ENCODE data around the gene GRAMD1B.

GRCh38 chr11:123451183-123451781 lies 21.2 kb downstream of the GRAMD1B start:
- TF ChIP-seq CTCF (IDR thresholded peaks at IDR 0.05) (no peak), EZH2 (IDR thresholded peaks at IDR 0.05; ENCODE audit: borderline replicate concordance, insufficient read depth, low read depth, low read length, poor library complexity, severe bottlenecking) (no peak)
